ENCODE measurements around the gene TRAPPC4.
A peak's percentile ranks its signal among the peaks of the same experiment; 100 is the strongest.
"Not testable (repeated sequence)": the region's sequence is repeated elsewhere in the genome, so short reads cannot be mapped to it uniquely, and the experiment has no call there.

Gene TRAPPC4

GRCh38 chr11:119030329-119031047 lies 11.9 kb downstream of the TRAPPC4 start, which contains the start of gene SLC37A4:
Gene SLC37A4, minus strand, starts transcription at chr11:119030877.
- peaks cover 0 to 17% (median 13%) of the 10 kb centered on the region in 5 donors for H3K36me3 ChIP-seq (ENCODE audit: control insufficient read depth in 5 of 5, insufficient read depth in 5 of 5, low read length in 5 of 5)
- peak within 1 kb of the TSS; percentile 71 to 90 (median 82) for H3K4me3 ChIP-seq (ENCODE audit: low read depth in 1 of 5, low read length in 5 of 5)
- no peaks in the 10 kb centered on the region for H3K27me3 ChIP-seq (ENCODE audit: control insufficient read depth in 5 of 5, insufficient read depth in 4 of 5, low read length in 5 of 5)
- H3K9ac ChIP-seq (ENCODE audit: low read length in 5 of 5) = peak within 1 kb of the TSS in 4 of 5 donors; percentile 43 to 90 (median 77)
- H3K4me1 ChIP-seq (ENCODE audit: control insufficient read depth in 5 of 5, insufficient read depth in 5 of 5, low read length in 5 of 5) = peaks cover 0 to 40% (median 27%) of the 10 kb centered on the region in 5 donors
- H3K27ac ChIP-seq (ENCODE audit: low read depth, low read length) = peak within 1 kb of the TSS; percentile 62
- no peaks in the 10 kb centered on the region for H3K9me3 ChIP-seq (ENCODE audit: control insufficient read depth in 5 of 5, low read length in 5 of 5)

DNA sequence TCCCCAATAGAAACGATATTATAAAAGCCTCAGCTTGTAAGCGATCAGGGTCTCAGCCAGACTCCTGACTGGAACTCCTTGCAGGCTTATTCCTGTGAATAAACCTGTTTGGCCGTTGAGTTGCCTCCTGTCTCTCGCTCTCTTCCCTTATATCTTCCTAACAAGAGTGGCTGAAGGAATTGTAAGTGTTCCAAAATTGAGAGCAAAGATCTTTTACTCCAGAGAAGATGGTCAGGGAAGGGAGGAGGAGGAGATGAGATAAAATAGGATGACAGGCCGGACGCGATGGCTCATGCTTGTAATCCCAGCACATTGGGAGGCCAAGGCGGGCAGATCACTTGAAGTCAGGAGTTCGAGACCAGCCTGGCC lies 13.3 kb downstream of the TRAPPC4 start:
- no peak overlapping the region for H3K27ac ChIP-seq (ENCODE audit: low read depth, low read length)
- H3K4me1 ChIP-seq (ENCODE audit: control insufficient read depth in 5 of 5, insufficient read depth in 5 of 5, low read length in 5 of 5) = peaks cover 0 to 30% (median 23%) of the 10 kb centered on the region in 5 donors
- H3K9me3 ChIP-seq (ENCODE audit: control insufficient read depth in 5 of 5, low read length in 5 of 5) = no peaks in the 10 kb centered on the region
- no peak overlapping the region for H3K9ac ChIP-seq (ENCODE audit: low read length in 5 of 5)
- peaks cover 0 to 10% (median 8%) of the 10 kb centered on the region in 5 donors for H3K36me3 ChIP-seq (ENCODE audit: control insufficient read depth in 5 of 5, insufficient read depth in 5 of 5, low read length in 5 of 5)
- H3K4me3 ChIP-seq (ENCODE audit: low read depth in 1 of 5, low read length in 5 of 5) = no peak overlapping the region
- H3K27me3 ChIP-seq (ENCODE audit: control insufficient read depth in 5 of 5, insufficient read depth in 4 of 5, low read length in 5 of 5) = no peaks in the 10 kb centered on the region

- H3K9me3 ChIP-seq (ENCODE audit: control insufficient read depth in 5 of 5, low read length in 5 of 5); H3K4me3 ChIP-seq (ENCODE audit: low read depth in 1 of 5, low read length in 5 of 5); H3K36me3 ChIP-seq (ENCODE audit: control insufficient read depth in 5 of 5, insufficient read depth in 5 of 5, low read length in 5 of 5); H3K9ac ChIP-seq (ENCODE audit: low read length in 5 of 5); H3K27me3 ChIP-seq (ENCODE audit: control insufficient read depth in 5 of 5, insufficient read depth in 4 of 5, low read length in 5 of 5); H3K27ac ChIP-seq (ENCODE audit: low read depth, low read length): not testable (repeated sequence)
- H3K4me1 ChIP-seq (ENCODE audit: control insufficient read depth in 5 of 5, insufficient read depth in 5 of 5, low read length in 5 of 5) = peaks cover 0 to 26% (median 20%) of the 10 kb centered on the region in 5 donors
Observed at GRCh38 chr11:119033421-119033820, 14.9 kb downstream of the TRAPPC4 start.

DNA sequence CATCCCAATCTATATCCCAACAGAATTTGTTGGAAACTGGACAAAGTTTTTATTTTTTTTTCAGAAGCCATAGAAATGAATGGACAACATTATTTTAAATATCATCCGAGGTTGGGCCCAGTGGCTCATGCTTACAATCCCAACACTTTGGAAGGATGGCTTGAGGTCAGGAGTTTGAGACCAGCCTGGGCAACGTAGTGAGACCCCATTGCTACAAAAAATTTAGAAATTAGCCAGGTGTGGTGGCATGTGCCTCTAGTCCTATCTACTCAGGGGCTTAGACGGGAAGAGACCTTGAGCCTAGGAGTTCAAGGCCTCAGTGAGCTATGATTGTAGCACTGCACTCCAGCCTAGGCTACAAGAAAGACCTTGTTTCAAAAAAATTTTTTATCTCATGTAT lies 16.2 kb downstream of the TRAPPC4 start:
- H3K36me3 ChIP-seq (ENCODE audit: control insufficient read depth in 5 of 5, insufficient read depth in 5 of 5, low read length in 5 of 5) = no peaks in the 10 kb centered on the region
- peaks cover 0 to 12% (median 6%) of the 10 kb centered on the region in 5 donors for H3K4me1 ChIP-seq (ENCODE audit: control insufficient read depth in 5 of 5, insufficient read depth in 5 of 5, low read length in 5 of 5)
- no peak overlapping the region for H3K4me3 ChIP-seq (ENCODE audit: low read depth in 1 of 5, low read length in 5 of 5)
- no peak overlapping the region for H3K27ac ChIP-seq (ENCODE audit: low read depth, low read length)
- H3K9me3 ChIP-seq (ENCODE audit: control insufficient read depth in 5 of 5, low read length in 5 of 5) = no peaks in the 10 kb centered on the region
- H3K27me3 ChIP-seq (ENCODE audit: control insufficient read depth in 5 of 5, insufficient read depth in 4 of 5, low read length in 5 of 5) = peaks cover 0 to 2% (median 0%) of the 10 kb centered on the region in 5 donors
- no peak overlapping the region for H3K9ac ChIP-seq (ENCODE audit: low read length in 5 of 5)

DNA sequence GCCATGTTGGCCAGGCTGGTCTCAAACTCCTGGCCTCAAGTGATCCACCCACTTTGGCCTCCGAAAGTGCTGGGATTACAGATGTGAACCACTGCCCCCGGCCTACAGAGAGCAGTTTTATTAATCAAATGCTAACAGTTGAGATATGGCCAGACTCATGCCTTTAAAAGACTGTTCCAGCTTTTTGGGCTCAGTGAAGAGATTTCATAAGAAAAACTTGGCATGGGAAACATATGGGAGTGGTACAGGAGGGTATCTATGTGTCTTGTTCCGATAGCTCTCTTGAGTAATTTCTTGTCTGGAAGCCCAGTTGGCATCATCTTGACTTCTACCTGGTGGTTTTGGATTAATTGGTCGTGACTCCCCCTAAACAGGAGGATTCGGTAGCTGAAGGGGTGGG lies 20.3 kb downstream of the TRAPPC4 start:
- Histone ChIP-seq H3K36me3 (ENCODE audit: control insufficient read depth in 5 of 5, insufficient read depth in 5 of 5, low read length in 5 of 5) (no peaks in the 10 kb centered on the region), H3K27me3 (ENCODE audit: control insufficient read depth in 5 of 5, insufficient read depth in 4 of 5, low read length in 5 of 5) (peaks cover 0 to 2% (median 0%) of the 10 kb centered on the region in 5 donors), H3K9ac (ENCODE audit: low read length in 5 of 5) (no peak overlapping the region), H3K27ac (ENCODE audit: low read depth, low read length) (no peak overlapping the region), H3K4me1 (ENCODE audit: control insufficient read depth in 5 of 5, insufficient read depth in 5 of 5, low read length in 5 of 5) (no peaks in the 10 kb centered on the region), H3K4me3 (ENCODE audit: low read depth in 1 of 5, low read length in 5 of 5) (no peak overlapping the region), H3K9me3 (ENCODE audit: control insufficient read depth in 5 of 5, low read length in 5 of 5) (no peaks in the 10 kb centered on the region)

GRCh38 chr11:119039471-119039870 lies 20.9 kb downstream of the TRAPPC4 start:
- H3K4me1 ChIP-seq (ENCODE audit: control insufficient read depth in 5 of 5, insufficient read depth in 5 of 5, low read length in 5 of 5); H3K9ac ChIP-seq (ENCODE audit: low read length in 5 of 5); H3K36me3 ChIP-seq (ENCODE audit: control insufficient read depth in 5 of 5, insufficient read depth in 5 of 5, low read length in 5 of 5); H3K27me3 ChIP-seq (ENCODE audit: control insufficient read depth in 5 of 5, insufficient read depth in 4 of 5, low read length in 5 of 5); H3K27ac ChIP-seq (ENCODE audit: low read depth, low read length); H3K9me3 ChIP-seq (ENCODE audit: control insufficient read depth in 5 of 5, low read length in 5 of 5); H3K4me3 ChIP-seq (ENCODE audit: low read depth in 1 of 5, low read length in 5 of 5): not testable (repeated sequence)

GRCh38 chr11:119041821-119042514 lies 23.4 kb downstream of the TRAPPC4 start:
- Histone ChIP-seq H3K9me3 (ENCODE audit: control insufficient read depth in 5 of 5, low read length in 5 of 5) (no peaks in the 10 kb centered on the region), H3K27ac (ENCODE audit: low read depth, low read length) (no peak overlapping the region), H3K4me1 (ENCODE audit: control insufficient read depth in 5 of 5, insufficient read depth in 5 of 5, low read length in 5 of 5) (no peaks in the 10 kb centered on the region), H3K9ac (ENCODE audit: low read length in 5 of 5) (no peak overlapping the region), H3K27me3 (ENCODE audit: control insufficient read depth in 5 of 5, insufficient read depth in 4 of 5, low read length in 5 of 5) (peaks cover 0 to 2% (median 0%) of the 10 kb centered on the region in 5 donors), H3K4me3 (ENCODE audit: low read depth in 1 of 5, low read length in 5 of 5) (no peak overlapping the region), H3K36me3 (ENCODE audit: control insufficient read depth in 5 of 5, insufficient read depth in 5 of 5, low read length in 5 of 5) (peaks cover 0 to 27% (median 23%) of the 10 kb centered on the region in 5 donors)

DNA sequence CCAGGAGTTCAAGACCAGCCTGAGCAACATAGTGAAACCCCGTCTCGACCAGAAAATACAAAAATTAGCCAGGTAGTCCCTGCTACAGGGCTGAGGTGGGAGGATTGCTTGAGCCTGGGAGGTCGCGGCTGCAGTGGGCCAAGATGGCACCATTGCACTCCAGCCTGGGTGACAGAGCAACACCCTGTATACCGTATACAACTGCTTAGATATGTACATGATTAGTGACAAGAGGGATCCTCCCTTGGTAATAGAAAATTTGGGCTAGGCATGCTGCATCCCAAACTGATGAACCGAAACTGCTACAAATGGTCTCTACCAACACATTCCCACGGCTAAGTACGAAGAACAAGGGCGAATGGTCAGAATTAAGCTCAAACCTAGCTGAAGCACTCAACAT lies 24.4 kb downstream of the TRAPPC4 start:
- no peak overlapping the region for H3K4me3 ChIP-seq (ENCODE audit: low read depth in 1 of 5, low read length in 5 of 5)
- no peak overlapping the region for H3K27ac ChIP-seq (ENCODE audit: low read depth, low read length)
- no peak overlapping the region for H3K9ac ChIP-seq (ENCODE audit: low read length in 5 of 5)
- H3K27me3 ChIP-seq (ENCODE audit: control insufficient read depth in 5 of 5, insufficient read depth in 4 of 5, low read length in 5 of 5) = peaks cover 0 to 2% (median 0%) of the 10 kb centered on the region in 5 donors
- H3K4me1 ChIP-seq (ENCODE audit: control insufficient read depth in 5 of 5, insufficient read depth in 5 of 5, low read length in 5 of 5) = no peaks in the 10 kb centered on the region
- H3K36me3 ChIP-seq (ENCODE audit: control insufficient read depth in 5 of 5, insufficient read depth in 5 of 5, low read length in 5 of 5) = peaks cover 0 to 37% (median 31%) of the 10 kb centered on the region in 5 donors
- H3K9me3 ChIP-seq (ENCODE audit: control insufficient read depth in 5 of 5, low read length in 5 of 5) = no peaks in the 10 kb centered on the region

- Histone ChIP-seq H3K36me3 (ENCODE audit: control insufficient read depth in 5 of 5, insufficient read depth in 5 of 5, low read length in 5 of 5) (peaks cover 0 to 55% (median 49%) of the 10 kb centered on the region in 5 donors), H3K9me3 (ENCODE audit: control insufficient read depth in 5 of 5, low read length in 5 of 5) (no peaks in the 10 kb centered on the region), H3K9ac (ENCODE audit: low read length in 5 of 5) (no peak overlapping the region), H3K4me3 (ENCODE audit: low read depth in 1 of 5, low read length in 5 of 5) (no peak overlapping the region), H3K27me3 (ENCODE audit: control insufficient read depth in 5 of 5, insufficient read depth in 4 of 5, low read length in 5 of 5) (no peaks in the 10 kb centered on the region), H3K4me1 (ENCODE audit: control insufficient read depth in 5 of 5, insufficient read depth in 5 of 5, low read length in 5 of 5) (no peaks in the 10 kb centered on the region), H3K27ac (ENCODE audit: low read depth, low read length) (no peak overlapping the region)
Observed at GRCh38 chr11:119044708-119045107, 26.1 kb downstream of the TRAPPC4 start.

- Histone ChIP-seq H3K4me1 (ENCODE audit: control insufficient read depth in 5 of 5, insufficient read depth in 5 of 5, low read length in 5 of 5) (no peaks in the 10 kb centered on the region), H3K27ac (ENCODE audit: low read depth, low read length) (no peak overlapping the region), H3K9me3 (ENCODE audit: control insufficient read depth in 5 of 5, low read length in 5 of 5) (no peaks in the 10 kb centered on the region), H3K27me3 (ENCODE audit: control insufficient read depth in 5 of 5, insufficient read depth in 4 of 5, low read length in 5 of 5) (no peaks in the 10 kb centered on the region), H3K9ac (ENCODE audit: low read length in 5 of 5) (no peak overlapping the region), H3K36me3 (ENCODE audit: control insufficient read depth in 5 of 5, insufficient read depth in 5 of 5, low read length in 5 of 5) (peaks cover 0 to 68% (median 59%) of the 10 kb centered on the region in 5 donors), H3K4me3 (ENCODE audit: low read depth in 1 of 5, low read length in 5 of 5) (no peak overlapping the region)
Observed at GRCh38 chr11:119046489-119046888, 27.9 kb downstream of the TRAPPC4 start.

Data from subcutaneous abdominal adipose tissue (tissue), 5 donors.